C4-2B (cell line): Measurements from ENCODE around the gene CYGB.
A peak's percentile ranks its signal among the peaks of the same experiment; 100 is the strongest.

Experiments
- H3K27ac ChIP-seq: fragments of 450-650 bp; 2 replicates; pipeline ENCODE4 v1.5.1; 2017
- CTCF ChIP-seq: fragments of 450-650 bp; conservative IDR thresholded peaks from 2 replicates; pipeline ENCODE4 v1.5.1; 2017; ENCODE audit warnings: mild to moderate bottlenecking
- ZFX ChIP-seq: fragments of 450-650 bp; IDR thresholded peaks from 2 replicates; pipeline ENCODE4 v1.6.1; 2017

The CYGB gene

GRCh38 chr17:76496464-76496863, 41.0 kb downstream of the CYGB start:
- H3K27ac ChIP-seq, result peak overlapping the region; percentile 33
- TF ChIP-seq ZFX (no peak), CTCF (no peak)

- TF ChIP-seq ZFX (peak; percentile 26; the same call in 1 of the 2 replicates), CTCF (no peak)
Observed at GRCh38 chr17:76495663-76496400, 41.7 kb downstream of the CYGB start.

GRCh38 chr17:76493505-76494167, 43.9 kb downstream of the CYGB start:
- no peak overlapping the region for H3K27ac ChIP-seq
- TF ChIP-seq ZFX, result no peak
- TF ChIP-seq CTCF, result no peak

More at GRCh38 chr17:76495663-76496400, 41.7 kb downstream of the CYGB start:
- peak overlapping the region; percentile 33 for H3K27ac ChIP-seq

GRCh38 chr17:76492989-76493501, 44.5 kb downstream of the CYGB start:
- no peak overlapping the region for H3K27ac ChIP-seq
- TF ChIP-seq ZFX (no peak), CTCF (no peak)

GRCh38 chr17:76492123-76492988, 45.2 kb downstream of the CYGB start:
- TF ChIP-seq ZFX, result no peak
- TF ChIP-seq CTCF, result no peak
- no peak overlapping the region for H3K27ac ChIP-seq

- TF ChIP-seq ZFX (no peak), CTCF (no peak)
- H3K27ac ChIP-seq, result no peak overlapping the region
Observed at GRCh38 chr17:76491271-76492122, 46.0 kb downstream of the CYGB start.
